ENCODE measurements around the gene GMDS. TPM values are rescaled to one million over a fixed set of nuclear protein-coding genes. Genes with fewer than 3 reads are reported as not detected.

GMDS gene
- total and polyA plus RNA-seq, 2 experiments from 2014 or later, result 6.3 to 17.7 TPM

DNA sequence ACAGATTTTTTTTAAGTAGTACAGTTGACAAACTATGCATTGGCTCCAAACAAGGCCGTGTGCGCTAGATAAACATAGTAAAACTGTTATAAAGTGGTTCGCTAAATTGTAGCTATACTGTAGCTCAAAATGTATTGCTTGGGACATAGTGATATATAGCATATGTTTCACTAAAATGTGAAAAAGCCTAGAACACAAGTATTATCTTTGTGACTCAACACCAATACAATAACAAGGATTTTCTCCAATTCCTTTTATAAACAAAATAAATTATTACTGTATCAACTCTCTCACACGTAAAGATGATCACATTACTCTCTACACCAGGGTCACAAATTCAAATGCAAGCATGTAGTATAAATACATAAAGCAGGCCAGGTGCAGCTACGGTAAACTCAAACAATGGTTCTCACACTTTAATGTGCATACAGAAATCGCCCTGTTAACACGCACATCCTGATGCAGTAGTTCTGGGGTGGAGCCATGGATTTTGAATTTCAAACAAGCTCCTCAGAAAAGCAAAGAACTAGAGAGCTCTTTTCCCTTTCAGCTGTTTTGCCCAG lies 214.6 kb downstream of the GMDS start:
- Histone ChIP-seq H3K4me1 (ENCODE audit: low read depth) (no peaks in the 10 kb centered on the region), H3K36me3 (no peaks in the 10 kb centered on the region), H3K27ac (no peak overlapping the region), H3K4me3 (no peak overlapping the region), H3K9me3 (ENCODE audit: low read depth) (no peaks in the 10 kb centered on the region), H3K27me3 (no peaks in the 10 kb centered on the region)
- TF ChIP-seq, protein P1, sequence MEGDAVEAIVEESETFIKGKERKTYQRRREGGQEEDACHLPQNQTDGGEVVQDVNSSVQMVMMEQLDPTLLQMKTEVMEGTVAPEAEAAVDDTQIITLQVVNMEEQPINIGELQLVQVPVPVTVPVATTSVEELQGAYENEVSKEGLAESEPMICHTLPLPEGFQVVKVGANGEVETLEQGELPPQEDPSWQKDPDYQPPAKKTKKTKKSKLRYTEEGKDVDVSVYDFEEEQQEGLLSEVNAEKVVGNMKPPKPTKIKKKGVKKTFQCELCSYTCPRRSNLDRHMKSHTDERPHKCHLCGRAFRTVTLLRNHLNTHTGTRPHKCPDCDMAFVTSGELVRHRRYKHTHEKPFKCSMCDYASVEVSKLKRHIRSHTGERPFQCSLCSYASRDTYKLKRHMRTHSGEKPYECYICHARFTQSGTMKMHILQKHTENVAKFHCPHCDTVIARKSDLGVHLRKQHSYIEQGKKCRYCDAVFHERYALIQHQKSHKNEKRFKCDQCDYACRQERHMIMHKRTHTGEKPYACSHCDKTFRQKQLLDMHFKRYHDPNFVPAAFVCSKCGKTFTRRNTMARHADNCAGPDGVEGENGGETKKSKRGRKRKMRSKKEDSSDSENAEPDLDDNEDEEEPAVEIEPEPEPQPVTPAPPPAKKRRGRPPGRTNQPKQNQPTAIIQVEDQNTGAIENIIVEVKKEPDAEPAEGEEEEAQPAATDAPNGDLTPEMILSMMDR (IDR thresholded peaks at IDR 0.05; ENCODE audit: low read depth, low read length), result no peak
- no peak for DNase-seq (ENCODE audit: low read depth in 1 of 2, low spot score in 1 of 2)

DNA sequence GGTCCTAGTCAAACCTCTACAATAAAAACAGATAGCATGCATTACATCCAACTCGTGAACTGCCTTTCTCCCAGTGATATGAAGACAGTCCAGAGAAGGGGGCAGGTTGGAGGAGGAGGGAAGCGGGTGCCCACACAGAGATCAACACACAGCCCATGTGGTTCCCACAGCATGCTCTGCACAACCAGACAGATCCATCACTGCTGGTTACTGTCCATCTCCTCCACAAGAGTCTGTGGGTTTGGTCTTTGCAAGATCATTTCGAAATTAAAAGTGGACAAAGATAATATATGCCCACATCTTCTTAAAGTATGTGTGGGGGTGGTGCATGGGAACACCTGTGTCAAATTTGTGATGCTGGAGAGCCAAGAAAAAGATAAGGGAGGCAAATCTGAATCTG lies 215.5 kb downstream of the GMDS start:
- Histone ChIP-seq H3K4me3 (no peak overlapping the region), H3K27ac (no peak overlapping the region), H3K9me3 (ENCODE audit: low read depth) (no peaks in the 10 kb centered on the region), H3K4me1 (ENCODE audit: low read depth) (no peaks in the 10 kb centered on the region), H3K27me3 (no peaks in the 10 kb centered on the region), H3K36me3 (no peaks in the 10 kb centered on the region)
- no peak for DNase-seq (ENCODE audit: low read depth in 1 of 2, low spot score in 1 of 2)
- TF ChIP-seq, protein P1 (IDR thresholded peaks at IDR 0.05; ENCODE audit: low read depth, low read length), result no peak

DNA sequence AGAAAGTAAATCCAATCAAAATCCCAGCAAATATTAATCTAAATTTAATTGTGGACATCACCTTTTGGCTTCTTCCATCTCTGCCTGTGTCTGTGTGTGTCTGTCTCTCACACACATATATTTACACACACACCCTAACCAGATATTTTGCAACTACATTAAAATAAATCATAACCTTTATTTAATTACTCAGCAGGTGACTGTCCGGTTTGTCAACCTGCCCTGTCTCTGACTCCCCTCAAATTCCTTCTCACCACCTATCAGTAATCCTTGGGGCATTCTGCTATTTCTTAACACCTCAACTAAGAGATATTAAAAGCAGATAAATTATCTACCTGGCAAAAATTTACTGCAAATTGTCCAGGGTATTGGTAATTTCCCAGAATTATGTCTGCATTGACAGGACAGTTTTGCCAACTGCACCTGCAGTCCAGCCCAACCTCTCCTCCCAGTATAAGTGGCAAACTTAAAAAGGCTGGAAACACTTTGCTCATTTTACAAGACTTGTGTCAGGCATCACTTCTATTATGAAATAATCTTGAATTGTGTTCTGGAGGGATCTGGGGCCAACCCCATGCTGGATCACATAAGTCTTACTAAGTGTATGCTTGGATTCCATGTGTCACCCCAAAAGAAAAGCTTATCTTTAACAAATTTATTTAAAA lies 216.1 kb downstream of the GMDS start:
- Histone ChIP-seq H3K27ac (no peak overlapping the region), H3K4me3 (no peak overlapping the region), H3K9me3 (ENCODE audit: low read depth) (no peaks in the 10 kb centered on the region), H3K36me3 (no peaks in the 10 kb centered on the region), H3K27me3 (no peaks in the 10 kb centered on the region), H3K4me1 (ENCODE audit: low read depth) (no peaks in the 10 kb centered on the region)
- no peak for DNase-seq (ENCODE audit: low read depth in 1 of 2, low spot score in 1 of 2)
- TF ChIP-seq, protein P1 (IDR thresholded peaks at IDR 0.05; ENCODE audit: low read depth, low read length), result no peak

DNA sequence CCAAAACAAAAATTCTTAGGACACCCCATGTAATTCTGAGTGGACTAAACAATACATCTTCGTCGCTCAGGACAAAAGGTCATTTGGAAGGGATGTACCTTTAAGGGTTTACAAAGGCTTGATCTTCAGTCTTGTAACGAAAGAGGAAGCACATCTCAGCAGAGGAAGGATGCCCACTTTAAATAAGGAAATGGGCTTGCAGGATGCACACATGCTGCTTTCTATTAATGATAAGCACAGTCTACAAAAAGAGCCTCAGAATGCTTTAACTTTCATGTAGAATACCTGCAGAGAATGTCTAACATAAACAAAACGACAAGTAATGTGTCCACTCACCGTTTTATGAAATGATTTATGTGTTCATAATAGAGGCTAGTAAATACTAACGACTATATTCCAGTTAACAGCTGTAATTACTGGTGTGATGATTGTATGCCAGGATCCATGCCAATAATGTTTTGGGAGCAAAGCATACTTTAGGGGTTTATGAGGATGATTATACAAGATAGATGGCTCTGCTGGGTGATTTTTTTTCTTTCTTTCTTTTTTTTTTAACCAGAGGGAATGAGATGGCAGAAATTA lies 216.9 kb downstream of the GMDS start:
- Histone ChIP-seq H3K27ac (no peak overlapping the region), H3K9me3 (ENCODE audit: low read depth) (no peaks in the 10 kb centered on the region)

DNA sequence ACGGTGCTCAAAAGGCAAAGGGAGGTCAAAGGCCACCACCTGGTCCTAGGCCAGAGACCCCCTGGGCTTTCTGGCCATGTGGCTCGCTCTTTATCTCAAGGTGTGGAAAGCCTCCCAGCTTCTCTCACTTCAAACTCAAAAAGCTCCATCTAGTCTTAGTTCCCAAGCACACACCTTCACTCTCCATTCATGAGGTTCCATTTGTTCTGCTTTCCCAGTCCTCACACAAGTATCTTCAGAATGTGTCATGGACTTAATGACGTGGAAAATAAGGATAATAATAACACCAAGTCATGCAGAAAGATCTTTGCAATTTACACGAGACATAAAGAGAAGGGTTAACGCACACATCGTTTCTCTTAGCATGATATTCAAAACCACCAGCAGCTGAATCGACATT lies 219.3 kb downstream of the GMDS start:
- no peak overlapping the region for H3K27ac ChIP-seq
- no peak overlapping the region for H3K4me3 ChIP-seq
- no peaks in the 10 kb centered on the region for H3K4me1 ChIP-seq (ENCODE audit: low read depth)
- DNase-seq (ENCODE audit: low read depth in 1 of 2, low spot score in 1 of 2), result no peak
- TF ChIP-seq, protein P1 (IDR thresholded peaks at IDR 0.05; ENCODE audit: low read depth, low read length), result no peak
- H3K9me3 ChIP-seq (ENCODE audit: low read depth), result no peaks in the 10 kb centered on the region
- no peaks in the 10 kb centered on the region for H3K36me3 ChIP-seq
- H3K27me3 ChIP-seq, result no peaks in the 10 kb centered on the region

More for the DNA sequence above, 216.9 kb downstream of the GMDS start:
- Histone ChIP-seq H3K4me3 (no peak overlapping the region), H3K27me3 (no peaks in the 10 kb centered on the region), H3K4me1 (ENCODE audit: low read depth) (no peaks in the 10 kb centered on the region), H3K36me3 (no peaks in the 10 kb centered on the region)
- TF ChIP-seq, protein P1 (IDR thresholded peaks at IDR 0.05; ENCODE audit: low read depth, low read length), result no peak
- DNase-seq (ENCODE audit: low read depth in 1 of 2, low spot score in 1 of 2), result no peak
